Neural cell (in vitro differentiated cells): ENCODE measurements around the gene SVOP.

ENCODE experiments used
- EP300 ChIP-seq: fragments of 450-650 bp; conservative IDR thresholded peaks from 2 replicates; pipeline ENCODE4 v1.6.1; 2014; ENCODE audit warnings: antibody characterized with exemption, mild to moderate bottlenecking, moderate library complexity; ENCODE audit not compliant: poor library complexity, severe bottlenecking
- EZH2 ChIP-seq: fragments of 200-600, 300-800 bp; shearing (Covaris generic), sonication (generic); IDR thresholded peaks from 2 replicates; pipeline ENCODE4 v1.6.1; 2014; ENCODE audit warnings: antibody characterized with exemption, low read length, borderline replicate concordance, mild to moderate bottlenecking; ENCODE audit not compliant: insufficient read depth, poor library complexity, severe bottlenecking
- POLR2AphosphoS5 ChIP-seq: IDR thresholded peaks from 2 replicates; pipeline ENCODE4 v1.6.1; 2012
- RAD21 ChIP-seq: fragments of 450-650 bp; conservative IDR thresholded peaks from 2 replicates; pipeline ENCODE4 v1.6.1; 2014; ENCODE audit warnings: antibody characterized with exemption, mild to moderate bottlenecking, moderate library complexity
- TF ChIP-seq, protein P1 (sequence below): fragments of 450-650 bp; IDR thresholded peaks from 2 replicates; pipeline ENCODE4 v1.5.1; 2014; ENCODE audit warnings: antibody characterized with exemption, mild to moderate bottlenecking, moderate library complexity; ENCODE audit not compliant: poor library complexity, severe bottlenecking
- TF ChIP-seq, protein P2 (sequence below): IDR thresholded peaks from 2 replicates; pipeline ENCODE4 v1.6.1; 2012; ENCODE audit warnings: borderline replicate concordance

DNA sequence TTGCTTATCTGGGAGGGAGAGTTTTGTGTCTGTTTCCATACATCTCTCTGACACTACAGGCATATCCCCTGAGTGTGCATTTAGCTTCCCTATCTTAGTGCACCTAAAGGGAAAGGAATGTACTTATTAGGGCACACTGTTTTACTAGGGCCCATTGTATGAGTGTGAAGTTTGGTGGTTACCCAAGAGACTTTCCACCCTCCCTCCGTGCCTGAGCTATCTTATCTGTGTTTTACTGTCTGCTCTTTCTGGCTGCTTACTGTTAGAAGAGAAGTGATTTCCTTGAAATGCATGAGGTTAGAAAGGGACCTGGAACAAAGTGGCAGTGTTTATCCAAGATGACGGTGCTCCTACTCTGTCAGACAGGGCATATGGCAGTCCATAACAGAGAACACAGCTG is 8.5 kb upstream of the SVOP start:
- TF ChIP-seq EZH2 (no peak), EP300 (no peak), POLR2AphosphoS5 (no peak), RAD21 (no peak)
- TF ChIP-seq, protein P1, sequence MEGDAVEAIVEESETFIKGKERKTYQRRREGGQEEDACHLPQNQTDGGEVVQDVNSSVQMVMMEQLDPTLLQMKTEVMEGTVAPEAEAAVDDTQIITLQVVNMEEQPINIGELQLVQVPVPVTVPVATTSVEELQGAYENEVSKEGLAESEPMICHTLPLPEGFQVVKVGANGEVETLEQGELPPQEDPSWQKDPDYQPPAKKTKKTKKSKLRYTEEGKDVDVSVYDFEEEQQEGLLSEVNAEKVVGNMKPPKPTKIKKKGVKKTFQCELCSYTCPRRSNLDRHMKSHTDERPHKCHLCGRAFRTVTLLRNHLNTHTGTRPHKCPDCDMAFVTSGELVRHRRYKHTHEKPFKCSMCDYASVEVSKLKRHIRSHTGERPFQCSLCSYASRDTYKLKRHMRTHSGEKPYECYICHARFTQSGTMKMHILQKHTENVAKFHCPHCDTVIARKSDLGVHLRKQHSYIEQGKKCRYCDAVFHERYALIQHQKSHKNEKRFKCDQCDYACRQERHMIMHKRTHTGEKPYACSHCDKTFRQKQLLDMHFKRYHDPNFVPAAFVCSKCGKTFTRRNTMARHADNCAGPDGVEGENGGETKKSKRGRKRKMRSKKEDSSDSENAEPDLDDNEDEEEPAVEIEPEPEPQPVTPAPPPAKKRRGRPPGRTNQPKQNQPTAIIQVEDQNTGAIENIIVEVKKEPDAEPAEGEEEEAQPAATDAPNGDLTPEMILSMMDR: no peak
- TF ChIP-seq, protein P2, sequence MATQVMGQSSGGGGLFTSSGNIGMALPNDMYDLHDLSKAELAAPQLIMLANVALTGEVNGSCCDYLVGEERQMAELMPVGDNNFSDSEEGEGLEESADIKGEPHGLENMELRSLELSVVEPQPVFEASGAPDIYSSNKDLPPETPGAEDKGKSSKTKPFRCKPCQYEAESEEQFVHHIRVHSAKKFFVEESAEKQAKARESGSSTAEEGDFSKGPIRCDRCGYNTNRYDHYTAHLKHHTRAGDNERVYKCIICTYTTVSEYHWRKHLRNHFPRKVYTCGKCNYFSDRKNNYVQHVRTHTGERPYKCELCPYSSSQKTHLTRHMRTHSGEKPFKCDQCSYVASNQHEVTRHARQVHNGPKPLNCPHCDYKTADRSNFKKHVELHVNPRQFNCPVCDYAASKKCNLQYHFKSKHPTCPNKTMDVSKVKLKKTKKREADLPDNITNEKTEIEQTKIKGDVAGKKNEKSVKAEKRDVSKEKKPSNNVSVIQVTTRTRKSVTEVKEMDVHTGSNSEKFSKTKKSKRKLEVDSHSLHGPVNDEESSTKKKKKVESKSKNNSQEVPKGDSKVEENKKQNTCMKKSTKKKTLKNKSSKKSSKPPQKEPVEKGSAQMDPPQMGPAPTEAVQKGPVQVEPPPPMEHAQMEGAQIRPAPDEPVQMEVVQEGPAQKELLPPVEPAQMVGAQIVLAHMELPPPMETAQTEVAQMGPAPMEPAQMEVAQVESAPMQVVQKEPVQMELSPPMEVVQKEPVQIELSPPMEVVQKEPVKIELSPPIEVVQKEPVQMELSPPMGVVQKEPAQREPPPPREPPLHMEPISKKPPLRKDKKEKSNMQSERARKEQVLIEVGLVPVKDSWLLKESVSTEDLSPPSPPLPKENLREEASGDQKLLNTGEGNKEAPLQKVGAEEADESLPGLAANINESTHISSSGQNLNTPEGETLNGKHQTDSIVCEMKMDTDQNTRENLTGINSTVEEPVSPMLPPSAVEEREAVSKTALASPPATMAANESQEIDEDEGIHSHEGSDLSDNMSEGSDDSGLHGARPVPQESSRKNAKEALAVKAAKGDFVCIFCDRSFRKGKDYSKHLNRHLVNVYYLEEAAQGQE: no peak
